NB4 (cell line): Measurements from ENCODE around the gene TCF19.
"Not testable (repeated sequence)": the region's sequence is repeated elsewhere in the genome, so short reads cannot be mapped to it uniquely, and the experiment has no call there.

ENCODE experiments used
- CTCF ChIP-seq: IDR thresholded peaks from one replicate; pipeline ENCODE4 v1.5.1; 2012; ENCODE audit warnings: low read depth, low read length
- MAX ChIP-seq: IDR thresholded peaks from 2 replicates; pipeline ENCODE4 v1.6.1; 2011; ENCODE audit warnings: low read depth, low read length
- MYC ChIP-seq: IDR thresholded peaks from 2 replicates; pipeline ENCODE4 v1.6.1; 2011; ENCODE audit warnings: low read depth, low read length
- POLR2A ChIP-seq: IDR thresholded peaks from 2 replicates; pipeline ENCODE4 v1.6.1; 2011; ENCODE audit warnings: mild to moderate bottlenecking; ENCODE audit not compliant: insufficient read length; ENCODE audit errors: extremely low read depth

GRCh38 chr6:31192431-31193105, 34.2 kb downstream of the TCF19 start:
- peak; percentile 56 for TF ChIP-seq CTCF
- not testable (repeated sequence) for TF ChIP-seq POLR2A, MYC, MAX
